HG02852 (cell line): ENCODE data around the gene ME3.

Experiments used
- ATAC-seq: cut with Tn5 transposase; IDR thresholded peaks from one replicate; pipeline ENCODE4 v1.9.1; 2021; ENCODE audit warnings: mild to moderate bottlenecking, moderate library complexity; ENCODE audit not compliant: unreplicated experiment

The ME3 gene

GRCh38 chr11:86519064-86519911 is 153.1 kb downstream of the ME3 start:
- no peak for ATAC-seq

- no peak for ATAC-seq
Observed at GRCh38 chr11:86518211-86518610, 154.2 kb downstream of the ME3 start.

- ATAC-seq, result no peak
Observed at GRCh38 chr11:86517557-86517956, 154.9 kb downstream of the ME3 start.

DNA sequence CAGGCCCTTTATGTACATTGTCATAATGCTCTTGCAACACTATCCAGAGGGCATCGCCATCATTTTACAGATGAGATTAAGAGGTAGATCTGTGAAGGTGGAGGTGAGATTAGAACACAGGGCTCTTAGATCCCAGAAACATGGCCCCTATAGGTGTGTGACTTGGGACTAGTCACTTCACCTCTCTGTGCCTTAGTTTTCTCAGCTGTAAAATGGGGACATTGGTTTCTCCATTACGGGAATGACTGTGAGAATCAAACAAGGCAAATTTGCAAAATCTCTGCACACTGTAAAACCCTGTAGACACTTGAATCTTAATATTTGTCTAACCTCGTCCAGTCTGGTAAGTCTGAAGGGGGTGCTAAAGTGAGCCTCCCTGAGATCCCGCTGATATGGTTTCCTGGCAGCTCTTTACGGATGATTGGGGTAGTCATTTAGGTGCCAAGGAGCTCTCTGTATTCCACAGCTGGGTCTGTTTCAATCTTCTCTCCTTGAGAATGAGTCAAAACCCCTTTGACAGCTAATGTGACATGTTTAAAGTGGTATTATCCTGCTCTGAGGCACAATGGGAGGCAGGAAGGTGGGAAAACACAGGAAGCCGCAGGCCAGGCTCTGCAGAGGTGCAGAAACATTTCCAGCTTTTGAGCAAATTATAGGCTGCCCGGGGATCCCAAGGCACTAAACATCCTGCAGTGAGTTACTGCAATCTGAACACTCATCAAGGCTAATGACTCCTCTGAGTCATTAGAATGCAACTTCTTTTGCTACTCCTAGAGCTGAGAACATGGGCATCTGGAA is 156.9 kb downstream of the ME3 start:
- no peak for ATAC-seq

DNA sequence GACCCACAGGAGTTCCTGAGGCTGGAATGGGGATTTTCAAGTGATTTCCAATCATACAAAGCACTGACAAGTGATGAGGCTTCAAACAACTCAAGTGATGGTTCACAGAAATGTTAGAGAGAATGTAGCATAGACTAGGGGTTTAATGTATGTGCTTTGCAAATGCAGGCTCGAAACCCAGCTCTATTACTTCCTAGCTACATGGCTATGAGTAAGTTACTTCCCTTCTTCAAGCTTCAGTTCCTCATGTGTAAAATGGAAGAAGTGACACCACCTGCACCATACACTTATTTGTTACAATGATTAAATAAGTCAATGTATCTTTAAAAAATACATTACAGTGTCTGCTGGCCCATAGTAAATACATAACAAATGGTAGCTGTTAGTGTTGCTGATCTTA is 158.0 kb downstream of the ME3 start:
- ATAC-seq, result peak; percentile 69

GRCh38 chr11:86513746-86514373 is 158.6 kb downstream of the ME3 start:
- ATAC-seq, result no peak

DNA sequence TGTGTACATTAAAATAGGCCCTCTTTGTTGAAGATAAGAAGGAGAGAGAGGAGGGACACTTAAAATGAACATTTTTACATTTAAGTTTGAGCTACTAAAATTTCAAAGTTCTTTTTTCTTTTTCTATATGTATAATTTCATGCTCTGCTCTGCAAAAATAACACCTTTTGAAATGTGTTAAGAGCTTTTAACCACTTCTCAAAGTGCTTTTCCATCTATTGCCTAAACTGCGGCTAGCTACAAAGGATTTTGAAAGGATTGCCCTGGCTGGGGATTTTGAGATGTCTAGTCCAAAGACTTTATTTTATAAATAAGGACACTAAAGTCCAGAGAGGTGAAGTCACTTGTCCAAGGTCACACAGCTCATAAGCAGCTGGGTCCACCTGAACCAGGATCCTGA is 159.3 kb downstream of the ME3 start:
- ATAC-seq, result no peak

GRCh38 chr11:86511086-86511551 is 161.3 kb downstream of the ME3 start:
- peak; percentile 59 for ATAC-seq

- ATAC-seq, result no peak
Observed at GRCh38 chr11:86510674-86511073, 161.7 kb downstream of the ME3 start.

DNA sequence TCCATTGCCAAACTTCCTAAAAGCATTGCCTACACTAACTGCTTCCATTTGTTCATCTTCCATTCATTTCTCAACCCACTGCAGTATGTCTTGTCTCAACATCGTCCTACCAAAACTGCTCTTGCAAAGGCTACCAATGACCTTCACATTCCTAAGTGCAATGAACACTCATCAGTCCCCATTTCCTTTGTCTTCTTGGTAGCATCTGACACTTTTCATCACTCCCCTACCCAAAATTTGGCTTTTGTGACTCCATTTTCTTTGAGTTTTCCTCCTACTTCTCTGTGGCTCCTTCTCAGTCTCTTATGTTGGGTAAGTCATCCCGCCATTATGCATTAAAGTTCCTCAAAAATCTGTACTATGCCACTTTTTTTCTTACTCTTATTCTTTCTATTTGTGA is 162.3 kb downstream of the ME3 start:
- no peak for ATAC-seq

DNA sequence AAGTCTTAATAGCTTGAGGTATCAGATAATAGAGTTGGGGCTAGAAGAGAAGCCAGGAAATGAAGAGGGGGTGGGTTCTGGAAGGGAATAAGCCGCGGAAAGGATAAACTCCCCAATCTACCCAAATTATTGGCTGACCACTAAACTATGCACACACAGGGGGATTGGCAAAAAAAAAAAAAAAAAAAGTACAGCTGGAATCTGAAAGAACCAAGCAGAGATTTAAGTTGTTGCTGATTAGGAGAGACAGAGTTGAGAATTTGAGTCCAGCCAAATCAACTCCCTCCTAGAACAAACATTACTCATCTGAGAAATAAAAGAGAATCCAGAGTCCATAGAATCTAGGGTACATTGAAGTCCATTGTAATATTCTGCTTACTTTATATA is 162.8 kb downstream of the ME3 start:
- no peak for ATAC-seq

DNA sequence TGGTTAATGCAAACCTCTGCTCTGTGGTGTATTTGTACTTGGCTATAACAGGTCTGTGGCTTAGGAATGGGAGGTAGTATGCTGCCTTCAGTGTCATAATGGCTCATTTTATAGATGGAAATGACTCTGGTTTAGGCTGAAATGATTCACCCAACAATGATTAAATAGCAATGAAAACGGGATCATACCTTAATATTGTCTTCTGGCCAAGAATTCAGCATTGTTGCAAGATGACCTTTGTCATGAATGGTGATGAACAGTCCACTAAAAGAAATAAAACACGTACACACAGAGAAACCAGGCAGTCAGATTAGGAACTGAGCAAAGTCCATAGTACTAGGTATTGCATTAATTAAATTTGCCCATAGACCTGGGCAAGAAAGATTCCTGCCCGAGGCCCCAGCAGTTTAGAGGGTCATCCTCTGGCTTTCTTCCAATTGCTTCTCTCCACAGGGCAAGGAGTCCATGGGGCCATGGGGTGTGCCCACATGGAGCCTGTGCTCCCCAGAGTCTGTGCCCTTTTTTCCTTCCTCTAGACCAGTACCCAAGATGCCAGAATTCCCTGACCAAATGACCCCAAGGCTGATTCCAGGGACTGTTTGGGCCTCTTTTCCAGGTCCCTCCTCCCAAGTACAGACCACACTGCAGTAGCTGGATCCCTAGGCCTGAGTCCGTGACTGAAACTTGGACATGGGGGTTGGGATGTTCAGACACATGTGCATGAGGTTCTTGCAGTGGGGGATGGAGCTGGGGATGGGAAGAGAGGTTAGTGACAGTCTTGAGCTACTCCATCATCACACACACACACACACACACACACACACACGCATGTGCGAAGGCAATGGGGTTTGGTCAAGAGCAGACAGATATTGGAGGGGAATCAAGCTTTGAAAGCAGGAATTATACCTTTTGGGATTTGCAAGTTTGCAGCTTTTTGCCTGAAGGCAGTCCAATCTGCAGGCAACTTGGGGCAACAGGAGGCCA is 163.5 kb downstream of the ME3 start:
- ATAC-seq, result no peak

DNA sequence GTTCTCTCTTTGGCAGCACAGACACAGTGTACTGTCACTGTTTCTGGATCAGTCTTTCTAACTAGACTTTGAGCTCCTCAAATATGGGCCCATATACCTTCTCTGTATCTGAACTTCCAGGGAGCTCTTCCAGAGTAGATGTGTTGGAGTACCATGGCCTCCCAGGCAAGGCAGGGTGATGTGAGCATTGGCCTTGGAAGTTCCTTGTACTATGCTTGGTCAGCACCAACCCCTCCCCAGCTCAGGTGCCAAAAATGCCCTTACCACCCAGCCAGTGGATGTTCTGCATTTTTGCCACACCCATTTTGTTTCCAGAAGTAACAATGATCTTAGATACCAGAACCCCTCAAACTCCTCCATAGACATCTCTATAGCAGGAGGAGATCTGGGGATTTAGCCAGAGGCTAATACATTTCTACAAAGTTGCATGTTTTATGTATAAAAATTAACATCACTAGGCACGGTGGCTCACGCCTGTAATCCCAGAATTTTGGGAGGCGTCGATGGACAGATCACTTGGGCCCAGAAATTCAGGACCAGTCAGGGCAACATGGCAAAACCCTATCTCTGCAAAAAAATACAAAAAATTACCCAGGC is 165.1 kb downstream of the ME3 start:
- no peak for ATAC-seq

DNA sequence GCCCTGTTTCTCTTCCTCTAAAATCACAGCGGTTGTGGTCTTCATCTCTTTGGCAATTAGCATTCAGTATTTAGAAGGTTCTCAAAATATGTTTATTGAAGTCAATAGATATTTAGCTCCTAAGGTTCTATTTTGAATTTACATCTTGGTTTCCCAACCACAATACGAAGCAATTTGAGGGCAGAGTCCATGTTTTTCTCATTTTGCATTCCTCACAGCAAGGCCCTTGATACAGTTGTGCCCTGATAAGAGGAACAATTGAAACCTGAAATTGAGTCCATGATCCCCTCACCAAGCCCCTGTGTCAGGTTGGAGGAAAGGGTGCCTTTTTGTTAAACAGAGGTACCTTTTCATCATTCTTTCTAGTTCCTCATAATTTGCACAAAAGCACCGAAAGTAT is 166.2 kb downstream of the ME3 start:
- no peak for ATAC-seq

GRCh38 chr11:86503131-86503530 is 169.3 kb downstream of the ME3 start:
- ATAC-seq, result no peak

DNA sequence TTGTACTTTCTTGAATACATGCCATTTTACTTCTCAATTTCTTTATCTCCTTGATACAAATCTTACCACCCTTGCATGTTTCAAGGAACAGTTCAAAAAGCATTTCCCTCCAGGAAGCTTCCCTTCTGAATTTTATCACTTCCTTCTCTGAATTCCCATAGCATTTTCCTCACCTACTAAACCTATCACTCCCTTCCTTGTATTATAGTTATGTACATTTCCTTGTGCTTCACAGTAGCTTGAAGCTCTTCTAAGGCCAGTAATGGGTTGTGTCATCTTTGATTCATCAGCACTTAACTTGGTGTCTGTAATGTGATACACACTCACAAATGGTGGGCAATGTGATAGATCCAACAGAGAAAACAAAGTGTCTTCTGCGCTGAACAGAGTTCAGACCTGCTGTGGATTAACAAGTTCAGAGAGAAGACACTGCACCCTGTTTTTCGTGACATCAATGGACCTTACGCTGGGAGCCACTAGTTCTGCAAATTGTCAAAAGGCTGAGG is 170.2 kb downstream of the ME3 start:
- no peak for ATAC-seq

GRCh38 chr11:86500500-86501140 is 171.8 kb downstream of the ME3 start:
- ATAC-seq, result no peak

DNA sequence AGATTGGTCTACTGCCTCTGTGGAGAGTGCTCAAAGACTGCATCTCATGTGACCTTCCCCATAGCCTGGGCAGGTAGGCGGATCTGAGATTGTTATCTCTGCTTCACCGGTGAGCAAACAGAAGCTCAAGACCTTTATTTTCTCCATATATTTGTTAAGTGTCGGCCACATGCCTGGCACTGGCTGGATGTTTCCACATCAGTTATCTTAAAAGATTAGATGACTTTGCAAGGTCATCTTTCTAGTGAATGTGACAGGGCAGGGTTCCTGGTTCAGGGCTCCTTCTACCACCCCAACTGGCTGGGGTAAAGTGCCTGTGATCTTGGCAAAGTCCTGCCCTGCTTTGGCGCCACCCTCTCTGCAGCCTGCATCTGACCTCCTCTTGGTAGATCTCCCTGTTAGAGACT is 172.7 kb downstream of the ME3 start:
- ATAC-seq, result no peak

DNA sequence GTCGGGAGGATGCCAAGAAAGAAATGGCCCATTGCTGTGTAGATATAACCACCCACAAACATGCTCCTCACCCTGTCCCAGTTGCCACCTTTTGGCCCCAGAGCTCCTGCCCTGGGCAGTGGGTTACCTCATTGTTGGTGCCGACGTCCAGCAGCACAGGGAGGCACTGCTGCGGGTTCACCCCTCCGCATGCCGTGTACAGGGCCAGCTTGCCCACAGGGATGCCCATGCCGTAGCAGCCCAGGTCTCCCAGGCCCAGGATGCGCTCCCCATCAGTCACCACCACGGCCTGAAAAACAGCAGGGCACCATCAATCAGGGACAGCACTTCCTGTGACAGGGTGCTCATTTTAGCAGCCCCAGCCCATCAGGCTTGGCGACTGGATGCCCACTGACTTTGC is 174.6 kb downstream of the ME3 start:
- ATAC-seq, result no peak
